ENCODE measurements around the gene MAPT.

- TF ChIP-seq POLR2A (IDR thresholded peaks at IDR 0.05) (no peak), CTCF (IDR thresholded peaks at IDR 0.05) (no peak), POLR2AphosphoS5 (IDR thresholded peaks at IDR 0.05) (no peak), EP300 (IDR thresholded peaks at IDR 0.05) (no peak)
Measured at GRCh38 chr17:45964634-45965033, 70.3 kb downstream of the MAPT start.
